DOHH2 (cell line): ENCODE results near the gene LCN15.

Experiments used
- H3F3A ChIP-seq: fragments of 200-600 bp; sonication (generic), shearing (Covaris generic); 2 replicates; pipeline ENCODE4 v1.6.0; 2016; ENCODE audit warnings: antibody characterized with exemption, mild to moderate bottlenecking; ENCODE audit not compliant: control insufficient read depth, insufficient read depth
- H3K27ac ChIP-seq: fragments of 200-600 bp; sonication (generic); 2 replicates; pipeline ENCODE4 v1.5.1; 2014; ENCODE audit warnings: low read depth, mild to moderate bottlenecking, low read length, moderate library complexity
- H3K27me3 ChIP-seq: fragments of 200-600 bp; sonication (generic); 2 replicates; pipeline ENCODE4 v1.6.1; 2014; ENCODE audit warnings: mild to moderate bottlenecking, low read length, mixed read lengths; ENCODE audit not compliant: control insufficient read depth
- H3K36me3 ChIP-seq: fragments of 200-600 bp; sonication (generic); 2 replicates; pipeline ENCODE4 v1.6.1; 2014; ENCODE audit warnings: mild to moderate bottlenecking, low read length, moderate library complexity, mixed read lengths; ENCODE audit not compliant: control insufficient read depth
- H3K4me1 ChIP-seq: fragments of 200-600 bp; sonication (generic); 2 replicates; pipeline ENCODE4 v1.6.1; 2014; ENCODE audit warnings: mild to moderate bottlenecking, low read length, mixed read lengths; ENCODE audit not compliant: control insufficient read depth
- H3K4me2 ChIP-seq: fragments of 200-600 bp; sonication (generic); 2 replicates; pipeline ENCODE4 v1.6.0; 2014; ENCODE audit warnings: mild to moderate bottlenecking, low read length, moderate library complexity
- H3K4me3 ChIP-seq: fragments of 200-600 bp; sonication (generic); 2 replicates; pipeline ENCODE4 v1.5.1; 2014; ENCODE audit warnings: mild to moderate bottlenecking, low read length, mixed read lengths
- H3K79me2 ChIP-seq: fragments of 200-600 bp; sonication (generic); 2 replicates; pipeline ENCODE4 v1.6.1; 2014; ENCODE audit warnings: mild to moderate bottlenecking, low read length, mixed read lengths; ENCODE audit not compliant: control insufficient read depth
- H3K9me2 ChIP-seq: fragments of 200-600 bp; sonication (generic); replicated peaks from 2 replicates; pipeline ENCODE4 v1.6.1; 2014; ENCODE audit warnings: mild to moderate bottlenecking, low read length, mixed read lengths; ENCODE audit not compliant: control insufficient read depth
- H3K9me3 ChIP-seq: fragments of 200-600 bp; sonication (generic); 2 replicates; pipeline ENCODE4 v1.6.1; 2014; ENCODE audit warnings: antibody characterized with exemption, low read length, mixed read lengths; ENCODE audit not compliant: control insufficient read depth, insufficient read depth
- H4K20me1 ChIP-seq: fragments of 200-600 bp; sonication (generic); 2 replicates; pipeline ENCODE4 v1.6.0; 2014; ENCODE audit warnings: low read depth, mild to moderate bottlenecking, antibody characterized with exemption, low read length, moderate library complexity; ENCODE audit not compliant: control insufficient read depth, insufficient read depth
- EZH2phosphoT487 ChIP-seq: fragments of 200-600 bp; sonication (generic); IDR thresholded peaks from 2 replicates; pipeline ENCODE4 v1.6.1; 2017; ENCODE audit warnings: borderline replicate concordance, mild to moderate bottlenecking, antibody characterized with exemption, low read length, moderate library complexity, mixed read lengths
- TF ChIP-seq, protein P1 (sequence below): fragments of 200-600 bp; sonication (generic); IDR thresholded peaks from one replicate; pipeline ENCODE4 v1.5.1; 2014; ENCODE audit warnings: antibody characterized with exemption, mild to moderate bottlenecking, low read depth, low read length; ENCODE audit not compliant: poor library complexity, severe bottlenecking

Gene LCN15

DNA sequence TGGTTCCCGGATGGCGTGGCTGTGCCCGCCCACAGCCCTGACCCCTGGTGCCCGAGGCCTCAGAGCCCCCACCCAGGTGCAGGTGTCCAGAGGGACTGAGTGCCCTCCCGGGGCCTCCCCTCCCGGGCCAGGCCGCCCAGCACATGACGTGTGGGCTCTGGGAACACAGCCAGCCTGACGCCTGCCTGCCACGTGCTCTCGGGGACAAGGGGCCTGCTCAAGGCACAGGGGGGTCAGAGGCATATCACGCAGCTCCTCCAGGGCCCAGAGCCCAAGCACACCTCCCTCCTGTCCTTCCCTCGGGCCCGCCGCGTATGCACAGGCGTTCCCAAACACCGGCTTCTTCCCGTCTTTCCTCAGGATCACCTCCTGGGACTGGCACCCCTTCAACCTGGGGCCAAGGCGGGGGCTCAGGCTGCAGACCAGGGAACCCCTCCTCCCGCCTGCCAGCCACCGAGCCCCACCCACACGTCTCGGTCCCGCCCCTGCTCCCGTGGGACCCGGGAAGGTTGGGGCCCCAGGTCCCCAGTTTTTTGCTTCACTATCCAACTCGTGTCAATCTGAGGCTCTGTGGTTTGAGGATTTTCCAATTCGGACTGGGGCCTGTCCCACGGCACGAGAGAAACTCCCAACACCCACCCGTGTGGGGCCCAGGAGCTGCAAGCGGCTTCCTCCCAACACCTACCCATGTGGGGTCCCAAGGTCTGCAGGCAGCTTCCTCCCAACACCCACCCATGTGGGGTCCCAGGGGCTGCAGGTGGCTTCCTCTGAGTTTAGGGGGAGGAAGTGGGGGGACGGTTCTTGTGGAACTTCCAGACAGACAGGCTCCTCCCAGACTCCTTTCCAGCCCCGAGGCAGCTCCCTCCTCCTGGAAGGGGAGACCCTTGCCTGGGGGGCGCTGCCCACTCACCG, 23.1 kb downstream of the LCN15 start:
- Histone ChIP-seq H3K79me2 (no peaks in the 10 kb centered on the region), H3K27me3 (peaks cover 45% of the 10 kb centered on the region), H3K36me3 (no peaks in the 10 kb centered on the region), H4K20me1 (no peaks in the 10 kb centered on the region), H3K27ac (no peak overlapping the region), H3K9me3 (no peaks in the 10 kb centered on the region), H3F3A (no peaks in the 10 kb centered on the region), H3K9me2 (no peaks in the 10 kb centered on the region), H3K4me3 (peak overlapping the region; percentile 59), H3K4me2 (peak overlapping the region; percentile 75), H3K4me1 (peaks cover 24% of the 10 kb centered on the region)
- TF ChIP-seq EZH2phosphoT487 = no peak
- TF ChIP-seq, protein P1, sequence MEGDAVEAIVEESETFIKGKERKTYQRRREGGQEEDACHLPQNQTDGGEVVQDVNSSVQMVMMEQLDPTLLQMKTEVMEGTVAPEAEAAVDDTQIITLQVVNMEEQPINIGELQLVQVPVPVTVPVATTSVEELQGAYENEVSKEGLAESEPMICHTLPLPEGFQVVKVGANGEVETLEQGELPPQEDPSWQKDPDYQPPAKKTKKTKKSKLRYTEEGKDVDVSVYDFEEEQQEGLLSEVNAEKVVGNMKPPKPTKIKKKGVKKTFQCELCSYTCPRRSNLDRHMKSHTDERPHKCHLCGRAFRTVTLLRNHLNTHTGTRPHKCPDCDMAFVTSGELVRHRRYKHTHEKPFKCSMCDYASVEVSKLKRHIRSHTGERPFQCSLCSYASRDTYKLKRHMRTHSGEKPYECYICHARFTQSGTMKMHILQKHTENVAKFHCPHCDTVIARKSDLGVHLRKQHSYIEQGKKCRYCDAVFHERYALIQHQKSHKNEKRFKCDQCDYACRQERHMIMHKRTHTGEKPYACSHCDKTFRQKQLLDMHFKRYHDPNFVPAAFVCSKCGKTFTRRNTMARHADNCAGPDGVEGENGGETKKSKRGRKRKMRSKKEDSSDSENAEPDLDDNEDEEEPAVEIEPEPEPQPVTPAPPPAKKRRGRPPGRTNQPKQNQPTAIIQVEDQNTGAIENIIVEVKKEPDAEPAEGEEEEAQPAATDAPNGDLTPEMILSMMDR = no peak

DNA sequence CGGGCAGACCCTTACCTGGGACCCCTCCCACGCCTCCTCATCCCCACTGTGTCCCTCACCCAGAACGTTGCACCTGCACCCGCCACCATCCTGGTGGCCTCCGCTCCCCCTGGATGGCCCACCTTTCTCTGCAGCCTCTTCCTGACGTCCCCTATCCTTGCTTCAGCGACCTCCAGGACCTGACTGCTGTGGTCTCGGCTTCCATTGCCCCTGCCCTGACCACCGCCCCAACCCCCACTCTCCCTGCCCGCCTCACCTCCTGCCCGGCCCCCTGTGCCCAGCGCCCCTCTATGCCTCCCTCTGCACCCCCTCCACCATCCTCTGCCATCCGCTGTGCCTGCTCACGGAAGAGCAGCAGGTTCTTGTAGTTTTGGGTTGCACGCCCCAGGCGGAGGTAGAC, 23.8 kb downstream of the LCN15 start:
- Histone ChIP-seq H3F3A (no peaks in the 10 kb centered on the region), H3K27ac (no peak overlapping the region), H3K4me3 (no peak overlapping the region; the same call in 1 of the 2 replicates), H3K27me3 (peaks cover 45% of the 10 kb centered on the region), H4K20me1 (no peaks in the 10 kb centered on the region), H3K4me1 (peaks cover 24% of the 10 kb centered on the region), H3K9me2 (no peaks in the 10 kb centered on the region), H3K9me3 (no peaks in the 10 kb centered on the region), H3K79me2 (no peaks in the 10 kb centered on the region), H3K4me2 (no peak overlapping the region), H3K36me3 (no peaks in the 10 kb centered on the region)
- TF ChIP-seq, protein P1 = no peak
- TF ChIP-seq EZH2phosphoT487 = no peak

DNA sequence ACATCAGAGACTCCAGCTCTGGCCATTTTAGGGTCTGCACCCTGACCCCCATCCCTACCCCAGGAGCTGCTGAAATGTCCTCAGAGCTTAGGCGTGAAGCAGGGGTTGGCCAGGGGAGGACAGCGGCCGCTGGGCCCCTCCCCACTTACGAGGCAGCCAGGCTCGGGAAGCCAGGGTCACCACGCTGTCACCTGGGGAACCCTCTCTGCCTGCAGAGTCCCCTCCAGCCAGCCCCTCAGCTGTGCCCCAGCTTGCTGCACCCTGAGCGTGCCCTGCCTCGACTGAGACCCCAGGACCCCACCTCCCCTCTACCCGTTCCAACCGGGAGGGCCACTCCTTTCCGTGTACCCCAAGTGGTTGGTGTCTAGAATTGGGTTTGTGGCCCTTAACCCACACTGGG, 24.2 kb downstream of the LCN15 start:
- H3F3A ChIP-seq = no peaks in the 10 kb centered on the region
- no peak overlapping the region for H3K27ac ChIP-seq
- no peak overlapping the region for H3K4me3 ChIP-seq
- H3K27me3 ChIP-seq = peaks cover 45% of the 10 kb centered on the region
- no peak for TF ChIP-seq EZH2phosphoT487
- TF ChIP-seq, protein P1 = no peak
- no peaks in the 10 kb centered on the region for H3K79me2 ChIP-seq
- H3K4me1 ChIP-seq = peaks cover 24% of the 10 kb centered on the region
- H3K9me3 ChIP-seq = no peaks in the 10 kb centered on the region
- no peak overlapping the region for H3K4me2 ChIP-seq
- no peaks in the 10 kb centered on the region for H3K9me2 ChIP-seq
- no peaks in the 10 kb centered on the region for H3K36me3 ChIP-seq
- H4K20me1 ChIP-seq = no peaks in the 10 kb centered on the region
